Hepatocyte (in vitro differentiated cells): ENCODE data around the gene CACNA1C.

ENCODE experiments used
- EZH2 ChIP-seq: fragments of 200-600 bp; sonication (generic); IDR thresholded peaks from 2 replicates; pipeline ENCODE4 v1.6.1; 2016; ENCODE audit warnings: antibody characterized with exemption, mild to moderate bottlenecking, borderline replicate concordance
- TF ChIP-seq, protein P1 (sequence below): fragments of 200-600 bp; sonication (generic); IDR thresholded peaks from 2 replicates; pipeline ENCODE4 v1.5.1; 2016; ENCODE audit warnings: antibody characterized with exemption, mild to moderate bottlenecking; ENCODE audit not compliant: poor library complexity

DNA sequence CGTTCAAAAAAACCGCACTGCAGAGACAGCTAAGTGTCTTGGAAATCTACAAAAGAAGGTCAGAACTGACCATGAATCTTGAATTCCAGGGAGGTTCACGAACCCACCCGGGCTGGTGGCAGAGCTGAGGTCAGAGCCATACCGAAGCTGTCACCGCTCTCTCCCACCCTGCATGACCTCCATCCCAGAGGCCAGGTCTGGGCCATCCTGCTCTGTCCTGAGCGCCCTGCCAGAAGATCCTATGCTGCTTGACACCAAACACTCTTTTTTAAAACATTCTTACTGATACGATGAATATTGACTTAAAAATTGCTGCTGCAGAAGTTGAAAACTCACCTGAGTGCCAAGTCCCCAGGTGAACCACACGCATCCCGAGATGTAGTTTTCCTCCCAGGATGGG is 412.9 kb downstream of the CACNA1C start:
- TF ChIP-seq EZH2: no peak
- TF ChIP-seq, protein P1, sequence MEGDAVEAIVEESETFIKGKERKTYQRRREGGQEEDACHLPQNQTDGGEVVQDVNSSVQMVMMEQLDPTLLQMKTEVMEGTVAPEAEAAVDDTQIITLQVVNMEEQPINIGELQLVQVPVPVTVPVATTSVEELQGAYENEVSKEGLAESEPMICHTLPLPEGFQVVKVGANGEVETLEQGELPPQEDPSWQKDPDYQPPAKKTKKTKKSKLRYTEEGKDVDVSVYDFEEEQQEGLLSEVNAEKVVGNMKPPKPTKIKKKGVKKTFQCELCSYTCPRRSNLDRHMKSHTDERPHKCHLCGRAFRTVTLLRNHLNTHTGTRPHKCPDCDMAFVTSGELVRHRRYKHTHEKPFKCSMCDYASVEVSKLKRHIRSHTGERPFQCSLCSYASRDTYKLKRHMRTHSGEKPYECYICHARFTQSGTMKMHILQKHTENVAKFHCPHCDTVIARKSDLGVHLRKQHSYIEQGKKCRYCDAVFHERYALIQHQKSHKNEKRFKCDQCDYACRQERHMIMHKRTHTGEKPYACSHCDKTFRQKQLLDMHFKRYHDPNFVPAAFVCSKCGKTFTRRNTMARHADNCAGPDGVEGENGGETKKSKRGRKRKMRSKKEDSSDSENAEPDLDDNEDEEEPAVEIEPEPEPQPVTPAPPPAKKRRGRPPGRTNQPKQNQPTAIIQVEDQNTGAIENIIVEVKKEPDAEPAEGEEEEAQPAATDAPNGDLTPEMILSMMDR: no peak
